ENCODE results near the gene MYH10.

The MYH10 gene

DNA sequence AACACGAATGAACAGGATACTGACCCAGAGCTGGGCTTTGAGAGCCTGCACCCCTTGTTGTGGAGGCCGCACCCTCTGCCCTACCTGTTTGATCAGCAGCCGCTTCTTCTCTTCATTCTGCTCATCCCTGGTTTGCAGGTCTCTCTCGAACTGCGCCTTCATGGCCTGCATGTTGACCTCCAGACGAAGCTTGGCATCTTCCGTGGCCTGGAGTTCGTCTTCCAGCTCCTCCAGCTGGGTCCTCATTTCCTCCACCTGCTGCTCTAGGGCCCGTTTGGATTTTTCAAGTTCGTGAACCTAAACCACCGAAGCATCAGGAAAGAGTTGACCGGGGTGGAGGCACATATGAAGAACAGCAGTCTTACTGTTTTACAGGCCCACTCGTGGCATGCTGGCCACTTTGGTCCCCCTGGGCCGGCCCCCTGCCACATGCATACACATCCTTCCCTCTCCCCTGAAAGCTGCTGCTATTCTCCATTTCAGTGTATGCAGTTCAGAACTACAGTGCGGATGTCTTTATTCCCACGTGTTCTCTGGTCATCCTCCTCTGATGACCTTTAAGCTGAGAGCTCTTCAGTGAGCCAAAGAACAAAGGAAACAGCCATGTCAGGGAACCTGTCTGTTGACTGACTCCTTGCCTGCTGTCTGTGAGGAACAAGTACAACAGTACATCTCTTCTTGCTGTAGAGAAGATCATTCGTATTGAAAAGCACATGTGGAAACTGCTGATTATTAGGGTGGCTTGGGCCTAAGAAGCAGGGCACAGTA lies 140.1 kb downstream of the MYH10 start:
- DNase-seq (no peak), ATAC-seq (ENCODE audit: insufficient read depth, low read depth) (no peak)
- Histone ChIP-seq H3K79me2 (ENCODE audit: insufficient read depth, low read length) (no peaks in the 10 kb centered on the region), H3K9me3 (ENCODE audit: insufficient read depth, low read length, severe bottlenecking) (no peaks in the 10 kb centered on the region), H3K4me3 (ENCODE audit: low read depth in 1 of 2, low read length in 2 of 2) (no peak overlapping the region), H3K4me2 (ENCODE audit: insufficient read depth, low read length) (no peak overlapping the region), H3K27ac (ENCODE audit: low read length) (no peak overlapping the region), H3K9ac (ENCODE audit: low read depth, low read length) (no peak overlapping the region), H3K36me3 (ENCODE audit: insufficient read depth, low read length) (peaks cover 98% of the 10 kb centered on the region), H2AFZ (ENCODE audit: low read depth, low read length) (no peak overlapping the region), H4K20me1 (ENCODE audit: insufficient read depth, low read length) (no peaks in the 10 kb centered on the region; the same call in 1 of the 2 replicates), H3K27me3 (ENCODE audit: insufficient read depth, low read length, poor library complexity) (no peaks in the 10 kb centered on the region), H3K4me1 (ENCODE audit: insufficient read depth, low read length) (no peaks in the 10 kb centered on the region)
- no peak for TF ChIP-seq EZH2 (IDR thresholded peaks at IDR 0.05; ENCODE audit: borderline replicate concordance, low read depth, low read length, severe bottlenecking)
- TF ChIP-seq, protein P1, sequence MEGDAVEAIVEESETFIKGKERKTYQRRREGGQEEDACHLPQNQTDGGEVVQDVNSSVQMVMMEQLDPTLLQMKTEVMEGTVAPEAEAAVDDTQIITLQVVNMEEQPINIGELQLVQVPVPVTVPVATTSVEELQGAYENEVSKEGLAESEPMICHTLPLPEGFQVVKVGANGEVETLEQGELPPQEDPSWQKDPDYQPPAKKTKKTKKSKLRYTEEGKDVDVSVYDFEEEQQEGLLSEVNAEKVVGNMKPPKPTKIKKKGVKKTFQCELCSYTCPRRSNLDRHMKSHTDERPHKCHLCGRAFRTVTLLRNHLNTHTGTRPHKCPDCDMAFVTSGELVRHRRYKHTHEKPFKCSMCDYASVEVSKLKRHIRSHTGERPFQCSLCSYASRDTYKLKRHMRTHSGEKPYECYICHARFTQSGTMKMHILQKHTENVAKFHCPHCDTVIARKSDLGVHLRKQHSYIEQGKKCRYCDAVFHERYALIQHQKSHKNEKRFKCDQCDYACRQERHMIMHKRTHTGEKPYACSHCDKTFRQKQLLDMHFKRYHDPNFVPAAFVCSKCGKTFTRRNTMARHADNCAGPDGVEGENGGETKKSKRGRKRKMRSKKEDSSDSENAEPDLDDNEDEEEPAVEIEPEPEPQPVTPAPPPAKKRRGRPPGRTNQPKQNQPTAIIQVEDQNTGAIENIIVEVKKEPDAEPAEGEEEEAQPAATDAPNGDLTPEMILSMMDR (IDR thresholded peaks at IDR 0.05; ENCODE audit: borderline replicate concordance, extremely low read depth, low read length, poor library complexity, severe bottlenecking) = no peak

DNA sequence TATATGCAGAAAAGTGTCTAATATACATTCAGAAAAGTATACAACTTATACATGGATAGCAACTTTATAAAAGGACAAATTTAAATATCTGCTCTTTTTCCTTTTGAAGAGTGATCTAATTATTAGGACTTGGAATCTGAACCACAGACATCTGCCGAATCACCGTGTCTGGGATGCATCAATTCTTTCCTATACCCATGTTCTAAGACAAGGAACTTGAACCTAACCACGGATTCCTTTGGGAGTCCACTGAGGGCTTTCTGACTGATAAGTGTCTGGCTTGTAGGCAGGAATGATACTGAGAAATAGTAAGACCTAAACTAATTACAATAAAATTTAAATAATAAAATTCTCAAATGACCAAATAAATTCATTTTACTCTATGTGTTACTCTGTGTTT lies 140.7 kb downstream of the MYH10 start:
- Histone ChIP-seq H3K27me3 (ENCODE audit: insufficient read depth, low read length, poor library complexity) (no peaks in the 10 kb centered on the region), H4K20me1 (ENCODE audit: insufficient read depth, low read length) (no peaks in the 10 kb centered on the region; the same call in 1 of the 2 replicates), H3K9me3 (ENCODE audit: insufficient read depth, low read length, severe bottlenecking) (peaks cover under 1% of the 10 kb centered on the region), H3K79me2 (ENCODE audit: insufficient read depth, low read length) (no peaks in the 10 kb centered on the region), H3K4me1 (ENCODE audit: insufficient read depth, low read length) (no peaks in the 10 kb centered on the region), H3K27ac (ENCODE audit: low read length) (no peak overlapping the region), H3K4me3 (ENCODE audit: low read depth in 1 of 2, low read length in 2 of 2) (no peak overlapping the region), H2AFZ (ENCODE audit: low read depth, low read length) (no peak overlapping the region), H3K9ac (ENCODE audit: low read depth, low read length) (no peak overlapping the region), H3K4me2 (ENCODE audit: insufficient read depth, low read length) (no peak overlapping the region), H3K36me3 (ENCODE audit: insufficient read depth, low read length) (peaks cover 97% of the 10 kb centered on the region)
- no peak for ATAC-seq (ENCODE audit: insufficient read depth, low read depth)
- no peak for TF ChIP-seq EZH2 (IDR thresholded peaks at IDR 0.05; ENCODE audit: borderline replicate concordance, low read depth, low read length, severe bottlenecking)
- TF ChIP-seq, protein P1 (IDR thresholded peaks at IDR 0.05; ENCODE audit: borderline replicate concordance, extremely low read depth, low read length, poor library complexity, severe bottlenecking) = no peak
- DNase-seq = no peak

DNA sequence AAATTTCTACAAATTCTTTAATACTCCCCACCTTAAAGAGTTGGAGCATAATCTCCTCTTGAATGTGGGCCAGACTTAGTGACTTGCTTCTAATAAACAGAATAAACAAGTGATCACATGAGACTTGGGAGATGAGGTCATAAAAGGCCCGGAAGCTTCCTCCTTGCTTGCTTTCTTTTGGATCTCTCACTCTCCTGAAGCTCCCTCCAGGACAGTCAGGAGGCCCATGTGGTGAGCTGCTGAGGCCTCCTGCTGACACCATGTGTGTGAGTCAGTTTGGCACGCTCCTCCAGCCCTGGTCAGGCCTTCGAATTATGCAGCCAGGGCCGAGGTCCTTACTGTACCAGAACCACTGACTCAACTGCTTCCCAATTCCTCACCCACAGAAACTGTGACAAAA lies 141.6 kb downstream of the MYH10 start:
- peaks cover 97% of the 10 kb centered on the region for H3K36me3 ChIP-seq (ENCODE audit: insufficient read depth, low read length)
- peaks cover 3% of the 10 kb centered on the region for H3K9me3 ChIP-seq (ENCODE audit: insufficient read depth, low read length, severe bottlenecking)
- no peaks in the 10 kb centered on the region for H3K79me2 ChIP-seq (ENCODE audit: insufficient read depth, low read length)
- ATAC-seq (ENCODE audit: insufficient read depth, low read depth) (no peak), DNase-seq (no peak)
- H3K4me1 ChIP-seq (ENCODE audit: insufficient read depth, low read length) = no peaks in the 10 kb centered on the region
- no peaks in the 10 kb centered on the region for H3K27me3 ChIP-seq (ENCODE audit: insufficient read depth, low read length, poor library complexity)
- TF ChIP-seq, protein P1 (IDR thresholded peaks at IDR 0.05; ENCODE audit: borderline replicate concordance, extremely low read depth, low read length, poor library complexity, severe bottlenecking) = no peak
- H3K4me3 ChIP-seq (ENCODE audit: low read depth in 1 of 2, low read length in 2 of 2) = no peak overlapping the region
- no peak overlapping the region for H3K27ac ChIP-seq (ENCODE audit: low read length)
- no peak overlapping the region for H3K9ac ChIP-seq (ENCODE audit: low read depth, low read length)
- no peak overlapping the region for H3K4me2 ChIP-seq (ENCODE audit: insufficient read depth, low read length)
- no peaks in the 10 kb centered on the region; the same call in 1 of the 2 replicates for H4K20me1 ChIP-seq (ENCODE audit: insufficient read depth, low read length)
- no peak overlapping the region for H2AFZ ChIP-seq (ENCODE audit: low read depth, low read length)

Data from DND-41 (cell line).